Activated CD4-positive, alpha-beta memory T cell treated with anti-CD3 and anti-CD28 coated beads, Interleukin-2, amount 10 ng/mL, durations not matched to agents 7 days and 5 days (primary cell): ENCODE measurements around the gene ZNF503. TPM values are rescaled to one million over a fixed set of nuclear protein-coding genes. Genes with fewer than 3 reads are reported as not detected.

Experiments used
- CTCF ChIA-PET: fragments of 350-600 bp; sonication (Branson Sonifier 250); formaldehyde crosslinking; loops from one replicate; lab custom pipeline; 2021; ENCODE audit warnings: antibody characterized with exemption, inconsistent platforms; lab: Charles Lee
- POLR2A ChIA-PET: fragments of 350-600 bp; sonication (Branson Sonifier 250); formaldehyde crosslinking; loops from one replicate; lab custom pipeline; 2021; ENCODE audit warnings: antibody characterized with exemption; lab: Charles Lee
- DNase-seq: peaks from one replicate; pipeline ENCODE4 v3.0.0-alpha.2; 2020
- H3K27ac Mint-ChIP-seq: one replicate; pipeline ENCODE4 v1.8.0; 2021; ENCODE audit warnings: mild to moderate bottlenecking, mixed read lengths
- H3K27me3 Mint-ChIP-seq: one replicate; pipeline ENCODE4 v1.8.0; 2021; ENCODE audit warnings: mixed read lengths
- H3K36me3 Mint-ChIP-seq: one replicate; pipeline ENCODE4 v1.8.0; 2021; ENCODE audit warnings: low read depth, mixed read lengths
- H3K4me1 Mint-ChIP-seq: one replicate; pipeline ENCODE4 v1.8.0; 2021; ENCODE audit warnings: mixed read lengths
- H3K4me3 Mint-ChIP-seq: one replicate; pipeline ENCODE4 v1.8.0; 2021; ENCODE audit warnings: mild to moderate bottlenecking, mixed read lengths
- H3K9me3 Mint-ChIP-seq: one replicate; pipeline ENCODE4 v1.8.0; 2021; ENCODE audit warnings: mixed read lengths
- total RNA-seq, 2 experiments: library from RNA; stranded (reverse); gene quantifications; one replicate each; pipeline ENCODE4 v1.2.3, GENCODE V29; 2021

ZNF503 gene
- total RNA-seq, 2 experiments from 2014 or later: 0.23 to 0.35 TPM

- CTCF ChIA-PET: no interaction called here
- Mint-ChIP-seq H3K9me3 (no peaks in the 10 kb centered on the region), H3K4me3 (peak overlapping the region; percentile 15), H3K27me3 (peaks cover 78% of the 10 kb centered on the region), H3K36me3 (peaks cover 8% of the 10 kb centered on the region), H3K27ac (no peak overlapping the region), H3K4me1 (peaks cover 28% of the 10 kb centered on the region)
- POLR2A ChIA-PET: no interaction called here
- no peak for DNase-seq
Observed at GRCh38 chr10:75407713-75408508, 6.3 kb upstream of the ZNF503 start.

- peaks cover 79% of the 10 kb centered on the region for H3K27me3 Mint-ChIP-seq
- ChIA-PET CTCF (no interaction called here), POLR2A (no interaction called here)
- peaks cover 35% of the 10 kb centered on the region for H3K4me1 Mint-ChIP-seq
- H3K27ac Mint-ChIP-seq: no peak overlapping the region
- peaks cover 8% of the 10 kb centered on the region for H3K36me3 Mint-ChIP-seq
- DNase-seq: no peak
- no peaks in the 10 kb centered on the region for H3K9me3 Mint-ChIP-seq
- peak overlapping the region; percentile 15 for H3K4me3 Mint-ChIP-seq
Observed at GRCh38 chr10:75407224-75407712, 5.7 kb upstream of the ZNF503 start.

GRCh38 chr10:75406462-75407223 lies 5.1 kb upstream of the ZNF503 start:
- DNase-seq: no peak
- POLR2A ChIA-PET: no interaction called here
- Mint-ChIP-seq H3K9me3 (no peaks in the 10 kb centered on the region), H3K4me1 (peaks cover 39% of the 10 kb centered on the region), H3K4me3 (no peak overlapping the region), H3K27me3 (peaks cover 84% of the 10 kb centered on the region), H3K36me3 (peaks cover 8% of the 10 kb centered on the region), H3K27ac (no peak overlapping the region)
- CTCF ChIA-PET: no interaction called here

GRCh38 chr10:75405598-75406461 lies 4.3 kb upstream of the ZNF503 start:
- H3K4me3 Mint-ChIP-seq: no peak overlapping the region
- H3K27me3 Mint-ChIP-seq: peaks cover 80% of the 10 kb centered on the region
- no peak overlapping the region for H3K27ac Mint-ChIP-seq
- ChIA-PET CTCF (no interaction called here), POLR2A (no interaction called here)
- H3K4me1 Mint-ChIP-seq: peaks cover 39% of the 10 kb centered on the region
- H3K9me3 Mint-ChIP-seq: no peaks in the 10 kb centered on the region
- no peak for DNase-seq
- H3K36me3 Mint-ChIP-seq: peaks cover 8% of the 10 kb centered on the region

- peaks cover 80% of the 10 kb centered on the region for H3K27me3 Mint-ChIP-seq
- no peaks in the 10 kb centered on the region for H3K9me3 Mint-ChIP-seq
- peaks cover 7% of the 10 kb centered on the region for H3K36me3 Mint-ChIP-seq
- ChIA-PET POLR2A (no interaction called here), CTCF (no interaction called here)
- peaks cover 43% of the 10 kb centered on the region for H3K4me1 Mint-ChIP-seq
- DNase-seq: no peak
- H3K4me3 Mint-ChIP-seq: no peak overlapping the region
- H3K27ac Mint-ChIP-seq: no peak overlapping the region
Observed at GRCh38 chr10:75404815-75405597, 3.4 kb upstream of the ZNF503 start.

GRCh38 chr10:75403939-75404814 lies 2.6 kb upstream of the ZNF503 start:
- peaks cover 3% of the 10 kb centered on the region for H3K36me3 Mint-ChIP-seq
- no peak for DNase-seq
- ChIA-PET POLR2A (no interaction called here), CTCF (no interaction called here)
- H3K4me1 Mint-ChIP-seq: peaks cover 38% of the 10 kb centered on the region
- H3K27me3 Mint-ChIP-seq: peaks cover 75% of the 10 kb centered on the region
- no peaks in the 10 kb centered on the region for H3K9me3 Mint-ChIP-seq
- H3K27ac Mint-ChIP-seq: no peak overlapping the region
- H3K4me3 Mint-ChIP-seq: peak overlapping the region; percentile 8

- ChIA-PET CTCF (no interaction called here), POLR2A (no interaction called here)
- H3K4me1 Mint-ChIP-seq: peaks cover 34% of the 10 kb centered on the region
- H3K27ac Mint-ChIP-seq: no peak overlapping the region
- H3K27me3 Mint-ChIP-seq: peaks cover 72% of the 10 kb centered on the region
- H3K4me3 Mint-ChIP-seq: peak overlapping the region; percentile 75
- no peaks in the 10 kb centered on the region for H3K9me3 Mint-ChIP-seq
- DNase-seq: no peak
- peaks cover 3% of the 10 kb centered on the region for H3K36me3 Mint-ChIP-seq
Observed at GRCh38 chr10:75403144-75403938, 1.8 kb upstream of the ZNF503 start.

- POLR2A ChIA-PET: no interaction called here
- Mint-ChIP-seq H3K9me3 (no peaks in the 10 kb centered on the region), H3K4me1 (peaks cover 32% of the 10 kb centered on the region), H3K27me3 (peaks cover 73% of the 10 kb centered on the region), H3K36me3 (peaks cover 3% of the 10 kb centered on the region), H3K4me3 (peak overlapping the region; percentile 75), H3K27ac (no peak overlapping the region)
- CTCF ChIA-PET: no interaction called here
- DNase-seq: no peak
Observed at GRCh38 chr10:75402486-75403143, 1.1 kb upstream of the ZNF503 start.

GRCh38 chr10:75400771-75401568 lies 594 bp downstream of the ZNF503 start:
- peaks cover 29% of the 10 kb centered on the region for H3K4me1 Mint-ChIP-seq
- H3K4me3 Mint-ChIP-seq: peak overlapping the region; percentile 69
- CTCF ChIA-PET: interaction anchor here (0.6 to 1.0 kb wide), 2 partner anchors 902 to 1434 kb away, joined by 3 to 4 read pairs; no protein-coding TSS in a partner anchor
- H3K27ac Mint-ChIP-seq: no peak overlapping the region
- no peaks in the 10 kb centered on the region for H3K9me3 Mint-ChIP-seq
- H3K36me3 Mint-ChIP-seq: peaks cover 3% of the 10 kb centered on the region
- no peak for DNase-seq
- POLR2A ChIA-PET: no interaction called here
- H3K27me3 Mint-ChIP-seq: peaks cover 61% of the 10 kb centered on the region

- Mint-ChIP-seq H3K4me1 (peaks cover 27% of the 10 kb centered on the region), H3K9me3 (no peaks in the 10 kb centered on the region), H3K27me3 (peaks cover 56% of the 10 kb centered on the region), H3K27ac (no peak overlapping the region), H3K4me3 (peak overlapping the region; percentile 69), H3K36me3 (peaks cover 3% of the 10 kb centered on the region)
- POLR2A ChIA-PET: no interaction called here
- CTCF ChIA-PET: interaction anchor here (1.1 to 1.2 kb wide), 2 partner anchors 24 to 637 kb away, joined by 3 to 4 read pairs; no protein-coding TSS in a partner anchor
- DNase-seq: no peak
Observed at GRCh38 chr10:75400163-75400770, 1.3 kb downstream of the ZNF503 start.
